Measurements from ENCODE around the gene WDR7.

DNA sequence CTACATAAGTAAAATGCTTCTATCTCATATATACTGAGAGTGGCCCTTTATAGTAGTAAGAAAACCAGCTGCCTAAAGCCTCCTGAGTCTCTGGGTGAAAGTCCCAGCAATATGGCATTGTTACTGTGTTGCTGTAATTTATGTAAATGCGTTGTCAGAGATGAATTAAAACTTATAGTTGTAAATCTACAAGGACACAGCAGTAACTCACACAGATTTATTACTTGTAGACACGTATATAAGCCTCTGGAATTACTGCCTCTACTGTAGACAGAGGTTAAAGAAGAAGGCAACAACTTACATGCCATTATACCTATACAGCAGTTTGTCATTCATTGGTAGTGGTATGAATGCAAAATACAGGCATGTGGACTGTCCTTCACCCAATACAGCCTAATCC lies 326.6 kb downstream of the WDR7 start:
- TF ChIP-seq MYC (IDR thresholded peaks at IDR 0.05; ENCODE audit: insufficient read depth, insufficient read length, insufficient replicate concordance, low read length, severe bottlenecking) (no peak), CBX5 (IDR thresholded peaks at IDR 0.05; ENCODE audit: low read depth) (no peak), TCF7 (IDR thresholded peaks at IDR 0.05; ENCODE audit: borderline replicate concordance) (no peak), SMC3 (IDR thresholded peaks at IDR 0.05; ENCODE audit: borderline replicate concordance, low read length) (no peak), ZNF274 (IDR thresholded peaks at IDR 0.05; ENCODE audit: insufficient read depth, insufficient read length) (no peak)
- TF ChIP-seq, protein P1, sequence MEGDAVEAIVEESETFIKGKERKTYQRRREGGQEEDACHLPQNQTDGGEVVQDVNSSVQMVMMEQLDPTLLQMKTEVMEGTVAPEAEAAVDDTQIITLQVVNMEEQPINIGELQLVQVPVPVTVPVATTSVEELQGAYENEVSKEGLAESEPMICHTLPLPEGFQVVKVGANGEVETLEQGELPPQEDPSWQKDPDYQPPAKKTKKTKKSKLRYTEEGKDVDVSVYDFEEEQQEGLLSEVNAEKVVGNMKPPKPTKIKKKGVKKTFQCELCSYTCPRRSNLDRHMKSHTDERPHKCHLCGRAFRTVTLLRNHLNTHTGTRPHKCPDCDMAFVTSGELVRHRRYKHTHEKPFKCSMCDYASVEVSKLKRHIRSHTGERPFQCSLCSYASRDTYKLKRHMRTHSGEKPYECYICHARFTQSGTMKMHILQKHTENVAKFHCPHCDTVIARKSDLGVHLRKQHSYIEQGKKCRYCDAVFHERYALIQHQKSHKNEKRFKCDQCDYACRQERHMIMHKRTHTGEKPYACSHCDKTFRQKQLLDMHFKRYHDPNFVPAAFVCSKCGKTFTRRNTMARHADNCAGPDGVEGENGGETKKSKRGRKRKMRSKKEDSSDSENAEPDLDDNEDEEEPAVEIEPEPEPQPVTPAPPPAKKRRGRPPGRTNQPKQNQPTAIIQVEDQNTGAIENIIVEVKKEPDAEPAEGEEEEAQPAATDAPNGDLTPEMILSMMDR (IDR thresholded peaks at IDR 0.05 in 2 of 3, conservative IDR thresholded peaks at IDR 0.05 in 1 of 3; ENCODE audit: control insufficient read depth in 2 of 3, extremely low read depth in 1 of 3, insufficient read depth in 1 of 3, low read depth in 3 of 3, low read length in 3 of 3): no peak
- TF ChIP-seq, protein P2, sequence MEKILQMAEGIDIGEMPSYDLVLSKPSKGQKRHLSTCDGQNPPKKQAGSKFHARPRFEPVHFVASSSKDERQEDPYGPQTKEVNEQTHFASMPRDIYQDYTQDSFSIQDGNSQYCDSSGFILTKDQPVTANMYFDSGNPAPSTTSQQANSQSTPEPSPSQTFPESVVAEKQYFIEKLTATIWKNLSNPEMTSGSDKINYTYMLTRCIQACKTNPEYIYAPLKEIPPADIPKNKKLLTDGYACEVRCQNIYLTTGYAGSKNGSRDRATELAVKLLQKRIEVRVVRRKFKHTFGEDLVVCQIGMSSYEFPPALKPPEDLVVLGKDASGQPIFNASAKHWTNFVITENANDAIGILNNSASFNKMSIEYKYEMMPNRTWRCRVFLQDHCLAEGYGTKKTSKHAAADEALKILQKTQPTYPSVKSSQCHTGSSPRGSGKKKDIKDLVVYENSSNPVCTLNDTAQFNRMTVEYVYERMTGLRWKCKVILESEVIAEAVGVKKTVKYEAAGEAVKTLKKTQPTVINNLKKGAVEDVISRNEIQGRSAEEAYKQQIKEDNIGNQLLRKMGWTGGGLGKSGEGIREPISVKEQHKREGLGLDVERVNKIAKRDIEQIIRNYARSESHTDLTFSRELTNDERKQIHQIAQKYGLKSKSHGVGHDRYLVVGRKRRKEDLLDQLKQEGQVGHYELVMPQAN (conservative IDR thresholded peaks at IDR 0.05): no peak
